ENCODE measurements around the gene TMEM238L. TPM values are rescaled to one million over a fixed set of nuclear protein-coding genes. Genes with fewer than 3 reads are reported as not detected.

TMEM238L gene
- total and polyA plus RNA-seq, 4 experiments from 2014 or later: not detected

Other genes with a start within 250 kb of the TMEM238L start
- gene MYH3, start 146.8 kb downstream of the TMEM238L start, total RNA-seq: 10 to 100 TPM in 1 of 2 experiments, 1 to 10 TPM in 1; 8.6 to 11.5 TPM
- under 1 TPM in 1 of 2 donors, not detected in 1; 0.47 TPM for gene MYH3, start 146.8 kb downstream of the TMEM238L start, polyA plus RNA-seq
- 10 to 100 TPM; 26.0 to 26.1 TPM for gene SCO1, start 106.6 kb downstream of the TMEM238L start, total RNA-seq
- gene SCO1, start 106.6 kb downstream of the TMEM238L start, polyA plus RNA-seq: 10 to 100 TPM; 12.9 to 20.2 TPM
- gene ADPRM, start 106.5 kb downstream of the TMEM238L start, total RNA-seq: 10 to 100 TPM; 45.5 to 46.7 TPM
- gene ADPRM, start 106.5 kb downstream of the TMEM238L start, polyA plus RNA-seq: 10 to 100 TPM; 50.0 to 55.0 TPM
- 1 to 10 TPM; 1.8 to 3.0 TPM for gene TMEM220, start 74.1 kb downstream of the TMEM238L start, total RNA-seq
- gene TMEM220, start 74.1 kb downstream of the TMEM238L start, polyA plus RNA-seq: 1 to 10 TPM; 2.8 to 3.5 TPM
- not detected for gene PIRT, start 34.0 kb upstream of the TMEM238L start, total RNA-seq
- not detected for gene PIRT, start 34.0 kb upstream of the TMEM238L start, polyA plus RNA-seq